GM19397 (cell line): ENCODE data around the gene SERPINI1.

ENCODE experiments used
- ATAC-seq: cut with Tn5 transposase; IDR thresholded peaks from one replicate; pipeline ENCODE4 v1.9.1; 2021; ENCODE audit warnings: mild to moderate bottlenecking, moderate library complexity; ENCODE audit not compliant: unreplicated experiment

The SERPINI1 gene

GRCh38 chr3:167843886-167844285 is 108.4 kb downstream of the SERPINI1 start:
- no peak for ATAC-seq

DNA sequence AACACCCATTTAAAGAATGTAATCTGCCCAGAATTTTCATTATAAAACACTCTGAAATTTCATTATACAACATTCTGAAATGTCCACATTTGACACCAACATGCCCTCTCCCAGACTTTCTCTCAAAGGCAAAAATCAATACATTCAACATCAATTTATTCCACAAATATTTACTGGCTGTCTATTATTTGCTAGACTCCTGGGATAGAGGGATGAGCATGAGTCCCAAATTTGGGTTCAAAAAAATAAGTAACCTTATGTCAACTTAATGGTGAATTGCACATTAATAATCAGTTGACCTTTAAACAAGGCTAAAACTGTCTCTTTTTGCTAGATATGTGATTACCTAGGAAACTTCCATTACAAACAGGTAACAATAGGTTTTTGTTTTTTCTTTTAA is 109.0 kb downstream of the SERPINI1 start:
- ATAC-seq: no peak

DNA sequence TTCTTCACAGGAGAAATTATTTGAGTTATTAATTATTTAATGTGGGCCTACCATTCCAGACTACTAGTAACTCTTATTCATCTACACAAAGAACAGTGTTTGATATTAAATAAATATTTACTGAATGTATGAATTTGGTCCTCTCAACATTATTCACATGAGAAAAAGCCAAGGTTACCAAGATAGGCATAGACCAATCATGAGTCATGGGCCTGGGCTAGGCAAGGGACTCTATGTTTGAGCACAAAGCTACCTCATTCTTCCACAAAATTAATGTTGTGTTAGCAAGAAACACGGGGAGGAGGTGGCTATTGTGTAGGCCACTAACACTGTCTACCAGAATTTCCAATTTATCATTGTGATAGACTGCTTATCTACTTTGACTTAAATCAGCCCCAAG is 115.7 kb downstream of the SERPINI1 start:
- no peak for ATAC-seq

- ATAC-seq: no peak
Measured at GRCh38 chr3:167851749-167852148, 116.2 kb downstream of the SERPINI1 start.

GRCh38 chr3:167852216-167852615 is 116.7 kb downstream of the SERPINI1 start:
- ATAC-seq: no peak

DNA sequence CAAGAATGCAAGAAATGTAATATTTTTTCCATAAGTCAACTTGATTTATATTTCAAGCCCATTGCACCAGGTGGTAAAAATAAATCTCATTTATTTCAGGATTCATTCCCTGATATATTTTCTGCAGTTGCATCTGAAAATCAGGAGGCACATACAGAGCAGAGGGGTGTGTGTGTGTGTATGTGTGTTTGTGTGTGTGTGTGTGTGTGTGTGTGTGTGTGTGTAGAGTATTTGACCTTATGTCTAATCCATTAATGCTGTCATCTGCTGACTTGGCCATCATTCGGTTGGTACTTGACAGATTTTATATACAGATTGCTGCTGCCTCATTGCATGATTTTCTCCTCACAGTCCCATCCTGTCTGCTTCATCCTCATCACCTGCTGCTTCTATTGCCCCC is 118.5 kb downstream of the SERPINI1 start:
- no peak for ATAC-seq

DNA sequence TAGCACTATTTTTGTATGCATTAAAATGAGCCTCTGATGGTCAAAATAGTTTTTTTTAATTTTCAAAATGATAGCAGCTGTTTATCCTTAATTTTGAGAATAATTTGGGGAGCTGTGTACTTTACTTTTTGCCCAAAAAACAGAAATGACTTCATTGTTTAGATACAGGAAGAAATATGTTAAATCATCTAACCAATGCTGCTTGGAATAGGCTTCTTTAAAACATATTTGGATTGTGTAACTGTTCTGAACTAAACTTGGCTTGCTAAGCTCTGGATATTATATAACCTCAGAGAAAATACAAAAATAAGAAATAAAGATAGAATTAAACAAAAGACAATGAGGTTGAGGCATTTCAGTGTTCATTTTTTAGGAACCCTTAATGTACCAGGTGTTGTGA is 119.3 kb downstream of the SERPINI1 start:
- ATAC-seq: no peak

GRCh38 chr3:167855306-167855705 is 119.8 kb downstream of the SERPINI1 start:
- no peak for ATAC-seq

DNA sequence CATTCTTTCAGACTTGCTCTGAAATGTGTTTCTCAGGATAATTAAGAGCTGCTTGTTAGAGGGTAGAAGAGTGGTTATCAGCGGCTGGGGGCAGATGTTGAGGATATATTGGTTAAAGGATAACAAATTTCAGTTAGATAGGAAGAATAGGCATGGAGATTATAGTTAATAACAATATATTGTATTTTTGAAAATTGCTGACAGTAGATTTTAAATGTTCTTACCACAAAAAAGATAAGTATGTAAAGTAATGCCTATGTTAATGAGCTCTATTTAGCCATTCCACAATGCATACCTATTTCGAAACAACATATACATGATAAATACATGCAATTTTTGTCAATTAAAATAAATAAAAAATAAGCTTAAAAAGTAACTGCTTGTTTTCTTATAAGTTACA is 123.3 kb downstream of the SERPINI1 start:
- no peak for ATAC-seq

GRCh38 chr3:167859610-167860009 is 124.1 kb downstream of the SERPINI1 start:
- ATAC-seq: no peak

- ATAC-seq: no peak
Measured at GRCh38 chr3:167861649-167862048, 126.1 kb downstream of the SERPINI1 start.

- ATAC-seq: no peak
Measured at GRCh38 chr3:167862104-167862730, 126.7 kb downstream of the SERPINI1 start.

DNA sequence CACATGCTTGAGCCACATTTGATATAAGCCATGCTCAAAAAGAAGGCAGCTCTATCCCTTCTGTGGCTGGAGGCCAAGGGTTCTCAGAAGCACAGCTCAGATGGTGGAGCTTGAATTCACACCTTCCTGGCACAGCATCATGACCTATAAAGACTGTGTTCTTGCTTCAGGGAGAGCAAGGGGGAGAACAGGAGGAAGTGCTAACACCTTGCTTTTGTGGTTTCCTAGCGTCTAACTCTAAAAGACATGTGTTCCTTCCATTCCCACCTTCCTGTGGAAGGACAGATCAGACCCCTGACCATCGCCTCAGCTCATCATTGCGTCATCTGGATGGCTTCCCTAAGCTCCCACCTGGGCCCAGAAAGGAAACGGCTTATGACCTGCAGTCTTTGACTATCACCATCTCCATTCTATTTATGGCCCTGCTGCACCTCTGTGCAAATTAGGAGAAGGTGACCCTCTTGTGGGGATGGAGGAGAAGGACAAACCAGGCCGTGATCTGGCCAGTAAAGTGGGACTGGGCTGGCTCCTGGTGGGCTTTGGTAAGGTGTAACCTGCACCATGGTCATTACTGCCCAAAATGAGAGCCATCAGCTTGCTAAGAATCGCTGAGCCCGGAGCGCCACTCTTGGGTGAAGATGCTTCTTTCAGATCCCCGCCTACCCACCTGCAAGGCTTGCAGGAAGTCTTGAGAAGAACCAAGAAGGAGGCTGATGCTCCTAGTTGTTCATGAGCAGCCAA is 128.5 kb downstream of the SERPINI1 start:
- ATAC-seq: no peak

GRCh38 chr3:167864552-167864874 is 129.0 kb downstream of the SERPINI1 start:
- no peak for ATAC-seq

DNA sequence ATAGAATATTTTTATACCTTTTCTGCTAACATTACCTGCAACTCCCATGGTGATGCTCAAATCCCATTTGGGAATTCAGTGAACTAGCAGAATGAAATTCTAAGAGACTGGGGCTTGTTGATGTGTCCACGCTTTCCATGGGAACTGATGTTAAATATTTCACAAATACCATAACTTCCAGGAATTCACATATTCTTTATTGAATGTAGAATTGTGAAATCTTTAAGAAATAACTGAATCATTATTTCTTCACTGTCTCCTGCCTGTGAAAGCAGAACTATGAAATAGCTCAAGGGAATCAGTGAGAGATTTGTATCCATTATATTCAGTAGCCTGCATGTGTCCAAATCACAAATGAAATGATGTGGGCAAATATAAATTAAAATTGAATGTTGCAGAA is 130.8 kb downstream of the SERPINI1 start:
- no peak for ATAC-seq

- ATAC-seq: no peak
Measured at GRCh38 chr3:167867981-167868380, 132.5 kb downstream of the SERPINI1 start.

GRCh38 chr3:167870181-167870580 is 134.7 kb downstream of the SERPINI1 start:
- no peak for ATAC-seq

DNA sequence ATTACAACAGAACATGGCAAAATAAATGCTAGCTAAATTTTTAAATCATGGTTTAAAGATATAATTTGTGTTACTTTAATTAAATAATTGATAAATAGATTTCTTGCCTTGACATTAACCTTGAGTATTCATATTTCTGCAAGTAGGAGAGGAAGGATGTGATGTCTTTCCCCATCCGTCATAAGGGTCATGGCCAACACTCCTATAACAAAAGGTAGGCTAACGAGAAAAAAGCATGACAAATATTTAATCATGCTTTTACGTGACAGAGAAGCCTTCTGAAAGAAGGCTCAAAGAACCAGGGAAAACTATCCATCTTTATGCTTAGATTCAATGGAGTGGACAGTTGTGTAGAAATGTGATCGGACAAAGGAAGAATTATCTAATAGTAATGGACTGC is 135.2 kb downstream of the SERPINI1 start:
- no peak for ATAC-seq

GRCh38 chr3:167872032-167872431 is 136.5 kb downstream of the SERPINI1 start:
- no peak for ATAC-seq

GRCh38 chr3:167872941-167873340 is 137.4 kb downstream of the SERPINI1 start:
- ATAC-seq: no peak

- no peak for ATAC-seq
Measured at GRCh38 chr3:167874671-167875372, 139.3 kb downstream of the SERPINI1 start.
